GM12864 (cell line): ENCODE measurements around the gene CDC25B.

Experiments
- DNase-seq: peaks from one replicate; pipeline ENCODE4 v3.0.0-alpha.2; 2011; ENCODE audit warnings: low read depth
- H3K4me3 ChIP-seq: 2 replicates; pipeline ENCODE4 v1.5.1; 2011; ENCODE audit warnings: mild to moderate bottlenecking, low read depth, low read length, control low read depth
- CTCF ChIP-seq: IDR thresholded peaks from 2 replicates; pipeline ENCODE4 v1.5.1; 2011; ENCODE audit warnings: low read depth, mild to moderate bottlenecking, moderate library complexity, low read length, control low read depth, inconsistent platforms; ENCODE audit errors: missing control alignments

Gene CDC25B

GRCh38 chr20:3800256-3800877, 4.3 kb downstream of the CDC25B start:
- no peak for DNase-seq
- H3K4me3 ChIP-seq, result no peak overlapping the region
- no peak for TF ChIP-seq CTCF

- H3K4me3 ChIP-seq, result no peak overlapping the region
- DNase-seq, result no peak
- no peak for TF ChIP-seq CTCF
Observed at GRCh38 chr20:3800878-3801260, 4.8 kb downstream of the CDC25B start.

- no peak for DNase-seq
- H3K4me3 ChIP-seq, result no peak overlapping the region
- TF ChIP-seq CTCF, result no peak
Observed at GRCh38 chr20:3801299-3801698, 5.2 kb downstream of the CDC25B start.

- DNase-seq, result no peak
- TF ChIP-seq CTCF, result no peak
Observed at GRCh38 chr20:3801846-3802245, 5.7 kb downstream of the CDC25B start.

GRCh38 chr20:3802524-3803239, 6.6 kb downstream of the CDC25B start:
- H3K4me3 ChIP-seq, result no peak overlapping the region
- no peak for DNase-seq
- no peak for TF ChIP-seq CTCF

More at GRCh38 chr20:3801846-3802245, 5.7 kb downstream of the CDC25B start:
- H3K4me3 ChIP-seq, result no peak overlapping the region

- no peak overlapping the region for H3K4me3 ChIP-seq
Observed at GRCh38 chr20:3803289-3803688, 7.2 kb downstream of the CDC25B start.

More at GRCh38 chr20:3803289-3803688, 7.2 kb downstream of the CDC25B start:
- no peak for DNase-seq
- no peak for TF ChIP-seq CTCF
